ENCODE data around the gene MS4A2.
"Not testable (repeated sequence)": the region's sequence is repeated elsewhere in the genome, so short reads cannot be mapped to it uniquely, and the experiment has no call there.

Gene MS4A2

DNA sequence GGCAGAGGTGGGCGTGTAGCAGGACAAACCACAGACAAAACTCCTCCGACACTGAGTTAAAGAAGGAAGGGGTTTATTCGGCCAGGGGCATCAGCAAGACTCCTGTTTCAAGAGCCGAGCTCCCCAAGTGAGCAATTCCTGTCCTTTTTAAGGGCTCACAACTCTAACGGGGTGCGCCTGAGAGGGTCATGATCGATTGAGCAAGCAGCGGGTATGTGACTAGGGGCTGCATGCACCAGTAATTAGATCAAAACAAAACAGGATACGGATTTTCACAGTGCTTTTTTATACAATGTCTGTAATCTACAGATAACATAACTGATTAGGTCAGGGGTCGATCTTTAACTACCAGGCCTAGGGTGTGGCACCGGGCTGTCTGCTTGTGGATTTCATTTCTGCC lies 12.9 kb downstream of the MS4A2 start:
- H3K27me3 ChIP-seq (replicated peaks; ENCODE audit: control insufficient read depth, insufficient read depth, low read length); DNase-seq (ENCODE audit: low read depth); H3K9me3 ChIP-seq (ENCODE audit: control insufficient read depth, low read length); H3K4me1 ChIP-seq (ENCODE audit: control insufficient read depth, insufficient read depth, low read length); H3K9ac ChIP-seq (ENCODE audit: low read length); H3K4me3 ChIP-seq (ENCODE audit: low read length); H3K36me3 ChIP-seq (ENCODE audit: control insufficient read depth, insufficient read depth, low read length, severe bottlenecking): not testable (repeated sequence)

- not testable (repeated sequence) for H3K36me3 ChIP-seq (ENCODE audit: control insufficient read depth, insufficient read depth, low read length, severe bottlenecking); H3K4me1 ChIP-seq (ENCODE audit: control insufficient read depth, insufficient read depth, low read length); H3K9ac ChIP-seq (ENCODE audit: low read length); DNase-seq (ENCODE audit: low read depth); H3K4me3 ChIP-seq (ENCODE audit: low read length); H3K27me3 ChIP-seq (replicated peaks; ENCODE audit: control insufficient read depth, insufficient read depth, low read length); H3K9me3 ChIP-seq (ENCODE audit: control insufficient read depth, low read length)
These were observed 16.1 kb downstream of the MS4A2 start for GRCh38 chr11:60104471-60105115.

DNA sequence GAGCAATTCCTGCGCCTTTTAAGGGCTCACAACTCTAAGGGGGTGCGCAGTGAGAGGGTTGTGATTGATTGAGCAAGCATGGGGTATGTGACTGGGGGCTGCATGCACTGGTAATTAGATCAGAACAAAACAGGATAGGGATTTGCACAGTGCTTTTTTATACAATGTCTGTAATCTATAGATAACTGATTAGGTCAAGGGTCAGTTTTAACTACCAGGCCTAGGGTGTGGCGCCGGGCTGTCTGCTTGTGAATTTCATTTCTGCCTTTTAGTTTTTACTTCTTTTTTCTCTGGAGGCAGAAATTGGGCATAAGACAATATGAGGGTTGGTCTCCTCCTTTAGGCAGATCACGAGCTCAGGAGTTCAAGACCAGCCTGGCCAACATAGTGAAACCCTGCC lies 20.2 kb downstream of the MS4A2 start:
- not testable (repeated sequence) for DNase-seq (ENCODE audit: low read depth); H3K9me3 ChIP-seq (ENCODE audit: control insufficient read depth, low read length)

GRCh38 chr11:60111793-60112192 lies 23.3 kb downstream of the MS4A2 start:
- H3K36me3 ChIP-seq (ENCODE audit: control insufficient read depth, insufficient read depth, low read length, severe bottlenecking), result no peaks in the 10 kb centered on the region
- H3K4me3 ChIP-seq (ENCODE audit: low read length), result no peak overlapping the region
- peaks cover 3% of the 10 kb centered on the region for H3K27me3 ChIP-seq (replicated peaks; ENCODE audit: control insufficient read depth, insufficient read depth, low read length)
- H3K9ac ChIP-seq (ENCODE audit: low read length), result no peak overlapping the region
- no peaks in the 10 kb centered on the region for H3K9me3 ChIP-seq (ENCODE audit: control insufficient read depth, low read length)
- no peaks in the 10 kb centered on the region for H3K4me1 ChIP-seq (ENCODE audit: control insufficient read depth, insufficient read depth, low read length)
- no peak for DNase-seq (ENCODE audit: low read depth)

More for the DNA sequence above, 20.2 kb downstream of the MS4A2 start:
- not testable (repeated sequence) for H3K4me1 ChIP-seq (ENCODE audit: control insufficient read depth, insufficient read depth, low read length); H3K36me3 ChIP-seq (ENCODE audit: control insufficient read depth, insufficient read depth, low read length, severe bottlenecking); H3K9ac ChIP-seq (ENCODE audit: low read length); H3K4me3 ChIP-seq (ENCODE audit: low read length); H3K27me3 ChIP-seq (replicated peaks; ENCODE audit: control insufficient read depth, insufficient read depth, low read length)

GRCh38 chr11:60116996-60117790 lies 28.7 kb downstream of the MS4A2 start:
- H3K9me3 ChIP-seq (ENCODE audit: control insufficient read depth, low read length), result no peaks in the 10 kb centered on the region
- H3K4me3 ChIP-seq (ENCODE audit: low read length), result no peak overlapping the region
- no peak for DNase-seq (ENCODE audit: low read depth)
- H3K36me3 ChIP-seq (ENCODE audit: control insufficient read depth, insufficient read depth, low read length, severe bottlenecking), result no peaks in the 10 kb centered on the region
- H3K27me3 ChIP-seq (replicated peaks; ENCODE audit: control insufficient read depth, insufficient read depth, low read length), result no peaks in the 10 kb centered on the region
- H3K4me1 ChIP-seq (ENCODE audit: control insufficient read depth, insufficient read depth, low read length), result no peaks in the 10 kb centered on the region
- no peak overlapping the region for H3K9ac ChIP-seq (ENCODE audit: low read length)

DNA sequence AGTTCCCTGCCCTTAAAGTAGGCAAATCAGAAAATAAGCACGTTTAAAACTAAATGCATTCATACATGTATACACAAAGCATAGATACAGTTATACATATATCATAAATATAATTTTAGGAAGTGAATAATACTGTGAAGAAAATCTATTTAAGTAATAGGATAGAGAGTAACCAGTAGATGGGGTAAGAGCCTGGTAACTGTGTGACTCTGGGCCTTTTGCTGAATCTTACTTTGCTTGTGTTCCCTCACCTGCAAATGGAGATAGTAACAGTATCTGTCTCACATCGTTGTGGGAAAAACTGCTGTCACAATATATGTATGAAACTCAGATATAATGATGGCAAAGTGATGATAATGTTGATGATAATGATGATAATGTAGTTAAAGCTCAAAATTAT lies 29.9 kb downstream of the MS4A2 start:
- Histone ChIP-seq H3K36me3 (ENCODE audit: control insufficient read depth, insufficient read depth, low read length, severe bottlenecking) (no peaks in the 10 kb centered on the region), H3K27me3 (replicated peaks; ENCODE audit: control insufficient read depth, insufficient read depth, low read length) (no peaks in the 10 kb centered on the region), H3K9ac (ENCODE audit: low read length) (no peak overlapping the region), H3K4me1 (ENCODE audit: control insufficient read depth, insufficient read depth, low read length) (no peaks in the 10 kb centered on the region), H3K4me3 (ENCODE audit: low read length) (no peak overlapping the region), H3K9me3 (ENCODE audit: control insufficient read depth, low read length) (no peaks in the 10 kb centered on the region)
- no peak for DNase-seq (ENCODE audit: low read depth)

GRCh38 chr11:60119710-60120109 lies 31.2 kb downstream of the MS4A2 start:
- no peak overlapping the region for H3K9ac ChIP-seq (ENCODE audit: low read length)
- no peaks in the 10 kb centered on the region for H3K9me3 ChIP-seq (ENCODE audit: control insufficient read depth, low read length)
- H3K36me3 ChIP-seq (ENCODE audit: control insufficient read depth, insufficient read depth, low read length, severe bottlenecking), result no peaks in the 10 kb centered on the region
- no peak for DNase-seq (ENCODE audit: low read depth)
- H3K4me1 ChIP-seq (ENCODE audit: control insufficient read depth, insufficient read depth, low read length), result no peaks in the 10 kb centered on the region
- no peak overlapping the region for H3K4me3 ChIP-seq (ENCODE audit: low read length)
- no peaks in the 10 kb centered on the region for H3K27me3 ChIP-seq (replicated peaks; ENCODE audit: control insufficient read depth, insufficient read depth, low read length)

DNA sequence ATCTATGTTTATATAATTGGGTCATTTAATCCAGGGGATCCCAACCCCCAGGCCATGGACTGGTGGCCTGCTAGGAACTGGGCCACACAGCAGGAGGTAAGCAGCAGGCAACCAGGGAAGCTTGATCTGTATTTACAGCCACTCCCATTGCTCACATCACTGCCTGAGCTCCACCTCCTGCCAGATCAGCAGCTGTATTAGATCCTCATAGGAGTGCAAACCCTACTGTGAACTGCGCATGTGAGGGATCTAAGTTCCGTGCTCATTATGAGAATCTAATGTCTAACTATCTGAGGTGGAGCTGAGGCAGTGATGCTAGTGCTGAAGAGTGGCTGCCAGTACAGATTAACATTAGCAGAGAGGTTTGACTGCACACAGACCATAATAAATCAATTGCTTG lies 32.8 kb downstream of the MS4A2 start:
- H3K27me3 ChIP-seq (replicated peaks; ENCODE audit: control insufficient read depth, insufficient read depth, low read length), result no peaks in the 10 kb centered on the region
- H3K9ac ChIP-seq (ENCODE audit: low read length), result no peak overlapping the region
- H3K36me3 ChIP-seq (ENCODE audit: control insufficient read depth, insufficient read depth, low read length, severe bottlenecking), result no peaks in the 10 kb centered on the region
- no peaks in the 10 kb centered on the region for H3K4me1 ChIP-seq (ENCODE audit: control insufficient read depth, insufficient read depth, low read length)
- DNase-seq (ENCODE audit: low read depth), result no peak
- no peaks in the 10 kb centered on the region for H3K9me3 ChIP-seq (ENCODE audit: control insufficient read depth, low read length)
- H3K4me3 ChIP-seq (ENCODE audit: low read length), result no peak overlapping the region

- no peak for DNase-seq (ENCODE audit: low read depth)
- Histone ChIP-seq H3K4me3 (ENCODE audit: low read length) (no peak overlapping the region), H3K4me1 (ENCODE audit: control insufficient read depth, insufficient read depth, low read length) (no peaks in the 10 kb centered on the region), H3K27me3 (replicated peaks; ENCODE audit: control insufficient read depth, insufficient read depth, low read length) (no peaks in the 10 kb centered on the region), H3K9ac (ENCODE audit: low read length) (no peak overlapping the region), H3K36me3 (ENCODE audit: control insufficient read depth, insufficient read depth, low read length, severe bottlenecking) (no peaks in the 10 kb centered on the region), H3K9me3 (ENCODE audit: control insufficient read depth, low read length) (no peaks in the 10 kb centered on the region)
These were observed 34.1 kb downstream of the MS4A2 start for GRCh38 chr11:60122414-60123036.

DNA sequence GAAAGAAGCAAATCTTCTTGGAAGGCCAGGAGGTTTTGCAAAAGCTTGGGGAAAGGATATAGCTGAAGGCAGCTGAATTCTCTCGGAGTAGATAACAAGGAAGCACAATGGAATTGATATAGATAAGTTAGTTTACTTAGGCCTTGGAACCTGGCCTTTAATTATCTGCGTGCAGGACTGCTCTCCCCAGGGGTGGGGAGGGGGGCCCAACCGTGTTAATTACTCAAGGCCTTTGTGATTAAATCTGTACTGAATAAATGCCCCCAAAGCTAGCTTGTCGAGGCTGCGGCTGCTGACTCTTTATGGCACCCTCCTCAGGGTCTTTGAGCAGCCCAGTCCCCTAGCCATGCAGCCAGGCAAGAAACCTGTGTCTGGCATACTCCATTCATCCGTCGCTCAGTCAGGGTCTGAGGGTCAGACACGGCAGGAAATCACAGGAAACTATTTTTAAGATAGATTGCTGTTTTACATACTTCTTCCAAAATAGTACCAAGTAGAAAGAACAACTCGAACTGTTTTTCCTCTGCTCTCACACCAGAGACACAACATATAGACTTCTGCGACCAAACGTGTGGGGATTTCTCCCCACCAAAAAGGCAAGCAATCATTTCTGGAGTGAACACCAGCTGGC lies 36.5 kb downstream of the MS4A2 start:
- no peak for DNase-seq (ENCODE audit: low read depth)
- H3K36me3 ChIP-seq (ENCODE audit: control insufficient read depth, insufficient read depth, low read length, severe bottlenecking), result no peaks in the 10 kb centered on the region
- no peaks in the 10 kb centered on the region for H3K4me1 ChIP-seq (ENCODE audit: control insufficient read depth, insufficient read depth, low read length)
- H3K9me3 ChIP-seq (ENCODE audit: control insufficient read depth, low read length), result no peaks in the 10 kb centered on the region
- H3K4me3 ChIP-seq (ENCODE audit: low read length), result no peak overlapping the region
- H3K9ac ChIP-seq (ENCODE audit: low read length), result no peak overlapping the region
- no peaks in the 10 kb centered on the region for H3K27me3 ChIP-seq (replicated peaks; ENCODE audit: control insufficient read depth, insufficient read depth, low read length)

DNA sequence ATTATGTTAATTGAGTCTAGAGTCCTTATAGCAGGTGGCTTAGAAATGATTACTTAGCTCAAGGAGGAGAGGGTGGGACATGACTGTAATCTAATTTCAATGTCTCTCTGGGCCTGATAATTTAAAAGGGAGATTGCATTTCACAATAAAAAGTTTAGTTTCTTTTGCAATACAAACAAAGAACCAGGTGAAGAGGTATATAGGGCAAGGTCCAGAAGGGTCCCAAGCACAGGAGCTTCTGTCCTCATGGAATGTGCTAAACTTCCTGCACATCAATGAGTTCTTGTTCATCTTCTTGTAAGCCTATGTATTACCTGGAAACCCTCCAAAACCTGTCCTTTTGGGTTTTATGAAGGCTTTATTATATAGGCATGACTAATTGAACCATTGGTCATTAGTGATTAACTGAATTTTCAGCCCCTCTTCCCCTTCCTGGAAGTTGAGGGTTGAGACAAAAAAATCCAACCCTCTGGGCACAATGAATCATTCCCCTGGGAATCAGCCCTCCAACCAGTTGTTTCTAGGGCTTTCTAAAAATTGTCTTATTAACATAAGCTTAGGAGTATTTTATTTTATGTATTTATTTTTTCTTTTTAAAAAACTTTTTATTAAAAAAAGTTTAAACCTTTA lies 37.6 kb downstream of the MS4A2 start:
- no peak for DNase-seq (ENCODE audit: low read depth)
- Histone ChIP-seq H3K4me3 (ENCODE audit: low read length) (no peak overlapping the region), H3K4me1 (ENCODE audit: control insufficient read depth, insufficient read depth, low read length) (no peaks in the 10 kb centered on the region)

More for the DNA sequence above, 37.6 kb downstream of the MS4A2 start:
- no peaks in the 10 kb centered on the region for H3K9me3 ChIP-seq (ENCODE audit: control insufficient read depth, low read length)
- H3K9ac ChIP-seq (ENCODE audit: low read length), result no peak overlapping the region
- no peaks in the 10 kb centered on the region for H3K27me3 ChIP-seq (replicated peaks; ENCODE audit: control insufficient read depth, insufficient read depth, low read length)
- no peaks in the 10 kb centered on the region for H3K36me3 ChIP-seq (ENCODE audit: control insufficient read depth, insufficient read depth, low read length, severe bottlenecking)
